ENCODE measurements around the gene FAM174C.

The FAM174C gene

DNA sequence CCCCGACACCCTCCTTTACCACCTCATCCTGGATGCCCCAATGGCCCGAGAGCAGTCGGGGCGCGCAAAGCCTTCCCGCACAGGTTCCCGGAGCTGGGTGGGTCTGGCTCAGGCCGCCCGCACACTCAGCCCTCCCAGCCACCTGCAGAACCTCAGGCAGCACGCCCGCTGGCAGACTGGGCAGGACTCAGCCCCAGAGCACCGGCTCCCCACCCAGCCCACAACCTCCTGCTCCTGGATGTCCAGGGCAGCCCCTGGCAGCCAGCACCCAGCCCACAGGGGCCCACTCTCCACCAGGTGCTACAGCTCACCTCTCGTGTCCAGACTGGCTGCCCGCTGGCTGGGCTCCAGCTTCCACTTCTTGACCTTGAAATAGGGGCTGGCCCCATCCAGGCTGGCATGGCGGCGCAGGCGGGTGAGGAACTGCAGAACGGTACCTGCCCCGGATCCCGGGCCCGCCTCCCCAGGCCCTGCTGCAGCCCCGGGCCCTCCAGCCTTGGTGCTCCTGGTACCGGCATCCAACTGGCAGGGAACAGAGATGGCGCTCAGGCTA is 42.1 kb upstream of the FAM174C start:
- Histone ChIP-seq H3K9me3 (ENCODE audit: control extremely low read depth in 1 of 5, control insufficient read depth in 4 of 5, insufficient read depth in 2 of 5, low read depth in 1 of 5, low read length in 4 of 5) (no peaks in the 10 kb centered on the region), H3K4me1 (ENCODE audit: control extremely low read depth in 1 of 4, control insufficient read depth in 4 of 4, insufficient read depth in 4 of 4, low read length in 3 of 4) (peaks cover 0 to 24% (median 16%) of the 10 kb centered on the region in 4 experiments), H3K27me3 (replicated peaks in 2 of 5; ENCODE audit: control insufficient read depth in 4 of 5, insufficient read depth in 5 of 5, low read length in 4 of 5) (peaks cover 0 to 26% (median 0%) of the 10 kb centered on the region in 5 experiments), H3K4me3 (ENCODE audit: control insufficient read depth in 1 of 7, extremely low read depth in 1 of 7, insufficient read depth in 4 of 7, low read depth in 2 of 7, low read length in 6 of 7) (no peak overlapping the region), H3K27ac (ENCODE audit: insufficient read depth in 1 of 2, low read depth in 1 of 2, low read length in 2 of 2, poor library complexity in 1 of 2, severe bottlenecking in 2 of 2) (no peak overlapping the region), H3K36me3 (ENCODE audit: control insufficient read depth in 4 of 4, insufficient read depth in 4 of 4, low read length in 3 of 4) (peaks cover 0 to 1% (median under 1%) of the 10 kb centered on the region in 4 experiments)
- POLR2A ChIA-PET = no interaction called here
- CTCF ChIA-PET = interaction anchor here (1.2 kb wide), 1 partner anchor 12 kb away, joined by 6 read pairs; no protein-coding TSS in a partner anchor
- 92% methylated on average over 16 of the region's 24 CpGs for WGBS (ENCODE audit: insufficient coverage)
- no peak for DNase-seq

DNA sequence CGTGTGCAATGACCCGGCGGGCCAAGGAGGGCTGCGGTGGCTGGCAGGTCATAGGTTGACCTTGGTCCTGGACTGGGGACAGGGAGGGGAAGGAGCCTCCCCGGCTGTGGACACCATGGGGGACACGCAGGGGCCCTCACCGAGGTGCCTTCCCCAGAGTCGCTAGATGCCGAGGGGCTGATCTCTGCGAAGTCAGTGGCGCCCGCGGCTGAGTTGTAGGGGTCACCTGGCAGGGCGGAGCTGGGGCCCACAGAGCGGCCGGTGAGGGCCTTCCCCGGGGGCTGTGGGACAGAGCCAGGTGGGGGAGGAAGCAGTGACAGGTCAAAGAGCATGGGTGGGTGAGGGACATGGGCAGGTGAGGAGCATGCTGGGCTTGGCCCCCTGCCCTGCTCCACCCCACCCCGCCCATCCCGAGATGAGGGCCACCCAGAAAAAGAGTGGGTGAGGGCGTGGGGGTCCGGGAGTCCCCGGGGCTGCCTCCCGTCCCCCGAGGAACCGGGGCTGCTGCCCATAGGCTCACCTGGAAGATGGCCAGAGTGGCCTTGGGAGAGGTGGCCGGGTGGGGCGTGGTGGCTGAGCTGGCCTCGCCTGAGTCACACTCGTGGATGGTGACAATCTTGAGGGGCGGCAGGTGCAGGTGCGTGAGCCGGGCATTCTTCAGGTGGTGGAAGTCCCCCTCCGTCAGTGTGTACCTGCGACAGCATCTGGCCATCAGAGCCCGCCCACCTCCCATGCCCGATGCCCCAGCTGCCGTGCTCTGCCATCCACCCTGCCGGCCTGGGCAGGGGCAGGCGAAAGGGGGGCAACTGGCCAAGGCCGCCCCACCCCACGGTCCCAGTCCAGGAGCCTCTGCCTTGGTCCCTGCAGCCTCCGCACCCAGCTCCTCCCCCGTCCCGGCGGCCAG is 41.0 kb upstream of the FAM174C start:
- WGBS (ENCODE audit: insufficient coverage) = 96% methylated on average over 38 of the region's 45 CpGs
- Histone ChIP-seq H3K4me1 (ENCODE audit: control extremely low read depth in 1 of 4, control insufficient read depth in 4 of 4, insufficient read depth in 4 of 4, low read length in 3 of 4) (peaks cover 0 to 30% (median 21%) of the 10 kb centered on the region in 4 experiments), H3K27me3 (replicated peaks in 2 of 5; ENCODE audit: control insufficient read depth in 4 of 5, insufficient read depth in 5 of 5, low read length in 4 of 5) (peaks cover 0 to 34% (median 2%) of the 10 kb centered on the region in 5 experiments), H3K4me3 (ENCODE audit: control insufficient read depth in 1 of 7, extremely low read depth in 1 of 7, insufficient read depth in 4 of 7, low read depth in 2 of 7, low read length in 6 of 7) (no peak overlapping the region), H3K27ac (ENCODE audit: insufficient read depth in 1 of 2, low read depth in 1 of 2, low read length in 2 of 2, poor library complexity in 1 of 2, severe bottlenecking in 2 of 2) (no peak overlapping the region), H3K36me3 (ENCODE audit: control insufficient read depth in 4 of 4, insufficient read depth in 4 of 4, low read length in 3 of 4) (no peaks in the 10 kb centered on the region), H3K9me3 (ENCODE audit: control extremely low read depth in 1 of 5, control insufficient read depth in 4 of 5, insufficient read depth in 2 of 5, low read depth in 1 of 5, low read length in 4 of 5) (no peaks in the 10 kb centered on the region)
- POLR2A ChIA-PET = no interaction called here
- no peak for DNase-seq
- CTCF ChIA-PET = interaction anchor here (1.2 kb wide), 1 partner anchor 8 kb away, joined by 4 read pairs; no protein-coding TSS in a partner anchor

DNA sequence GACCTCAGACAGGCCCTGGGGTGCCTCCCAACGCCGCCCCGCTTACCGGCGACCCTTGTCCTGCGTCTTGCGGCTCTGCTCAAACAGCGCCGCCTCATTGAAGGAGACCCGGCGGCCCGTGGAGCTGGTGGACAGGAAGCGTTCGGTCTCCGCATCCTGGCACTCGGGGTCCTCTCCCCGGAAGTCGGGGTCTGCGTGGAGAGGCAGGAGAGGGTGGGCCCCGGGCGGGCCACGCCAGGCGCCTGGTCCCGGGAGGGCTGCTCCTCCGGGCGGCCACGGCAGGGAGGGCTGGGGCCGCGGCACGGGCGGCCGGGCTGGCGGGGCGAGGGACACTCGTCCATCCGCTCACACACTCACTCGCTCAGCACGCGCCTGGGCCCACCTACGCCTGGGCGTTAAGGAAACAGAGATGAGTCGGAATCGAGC is 40.4 kb upstream of the FAM174C start:
- Histone ChIP-seq H3K36me3 (ENCODE audit: control insufficient read depth in 4 of 4, insufficient read depth in 4 of 4, low read length in 3 of 4) (no peaks in the 10 kb centered on the region), H3K4me1 (ENCODE audit: control extremely low read depth in 1 of 4, control insufficient read depth in 4 of 4, insufficient read depth in 4 of 4, low read length in 3 of 4) (peaks cover 0 to 35% (median 26%) of the 10 kb centered on the region in 4 experiments), H3K4me3 (ENCODE audit: control insufficient read depth in 1 of 7, extremely low read depth in 1 of 7, insufficient read depth in 4 of 7, low read depth in 2 of 7, low read length in 6 of 7) (no peak overlapping the region), H3K27me3 (replicated peaks in 2 of 5; ENCODE audit: control insufficient read depth in 4 of 5, insufficient read depth in 5 of 5, low read length in 4 of 5) (peaks cover 0 to 34% (median 2%) of the 10 kb centered on the region in 5 experiments), H3K9me3 (ENCODE audit: control extremely low read depth in 1 of 5, control insufficient read depth in 4 of 5, insufficient read depth in 2 of 5, low read depth in 1 of 5, low read length in 4 of 5) (no peaks in the 10 kb centered on the region), H3K27ac (ENCODE audit: insufficient read depth in 1 of 2, low read depth in 1 of 2, low read length in 2 of 2, poor library complexity in 1 of 2, severe bottlenecking in 2 of 2) (no peak overlapping the region)
- no peak for DNase-seq
- ChIA-PET CTCF (interaction anchor here (1.2 kb wide), 1 partner anchor 9 kb away, joined by 4 read pairs; no protein-coding TSS in a partner anchor), POLR2A (no interaction called here)
- WGBS (ENCODE audit: insufficient coverage) = 94% methylated on average over 43 of the region's 43 CpGs

DNA sequence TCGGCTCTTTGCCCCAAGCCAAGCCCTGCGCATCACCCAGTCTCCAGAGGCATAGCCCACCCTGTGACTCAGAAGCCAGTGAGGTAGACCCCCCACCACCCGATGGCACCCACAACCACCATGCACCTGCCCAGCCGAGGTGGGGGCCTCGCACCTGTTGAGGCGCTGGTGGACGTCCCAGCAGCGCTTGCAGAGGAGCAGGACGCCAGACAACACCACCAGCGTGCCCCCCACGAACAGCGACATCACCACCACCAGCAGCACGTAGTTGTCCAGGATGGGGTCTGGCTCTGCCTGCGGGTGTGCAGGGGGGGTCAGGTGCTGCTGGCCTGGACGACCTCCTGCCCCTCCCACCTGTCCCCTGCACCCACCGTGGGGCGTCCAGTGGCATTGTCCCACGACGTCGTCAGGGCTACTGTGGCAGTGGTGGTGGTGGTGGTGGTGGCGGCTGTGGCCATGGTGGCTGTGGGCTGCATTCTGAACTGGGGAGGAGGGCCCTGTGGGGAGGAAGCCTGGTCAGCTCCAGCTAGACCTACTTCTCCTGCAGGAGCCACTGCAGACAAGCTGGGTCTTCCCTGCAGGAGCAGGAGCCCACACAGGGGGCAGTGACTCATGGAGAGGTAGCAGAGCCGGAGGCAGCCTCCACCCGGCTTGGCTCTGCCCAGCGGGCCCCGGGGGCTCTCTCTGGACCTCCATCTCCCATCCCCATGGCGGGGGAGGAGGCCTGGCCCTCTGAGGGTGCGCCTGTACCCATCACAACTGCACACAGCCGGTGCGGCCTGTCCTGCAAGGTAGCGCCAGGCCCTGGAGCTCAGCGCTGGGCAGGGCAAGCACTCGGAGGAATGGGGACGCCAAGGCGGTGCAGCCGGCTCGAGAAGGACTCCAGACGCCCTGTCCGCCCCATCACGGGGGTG is 39.4 kb upstream of the FAM174C start:
- peaks cover 0 to 42% (median 34%) of the 10 kb centered on the region in 4 experiments for H3K4me1 ChIP-seq (ENCODE audit: control extremely low read depth in 1 of 4, control insufficient read depth in 4 of 4, insufficient read depth in 4 of 4, low read length in 3 of 4)
- no peak overlapping the region for H3K27ac ChIP-seq (ENCODE audit: insufficient read depth in 1 of 2, low read depth in 1 of 2, low read length in 2 of 2, poor library complexity in 1 of 2, severe bottlenecking in 2 of 2)
- ChIA-PET POLR2A (no interaction called here), CTCF (interaction anchor here (0.5 kb wide), 1 partner anchor 18 kb away, joined by 3 read pairs; no protein-coding TSS in a partner anchor)
- DNase-seq = no peak
- peaks cover 0 to 34% (median 2%) of the 10 kb centered on the region in 5 experiments for H3K27me3 ChIP-seq (replicated peaks in 2 of 5; ENCODE audit: control insufficient read depth in 4 of 5, insufficient read depth in 5 of 5, low read length in 4 of 5)
- no peaks in the 10 kb centered on the region for H3K9me3 ChIP-seq (ENCODE audit: control extremely low read depth in 1 of 5, control insufficient read depth in 4 of 5, insufficient read depth in 2 of 5, low read depth in 1 of 5, low read length in 4 of 5)
- 89% methylated on average over 28 of the region's 39 CpGs for WGBS (ENCODE audit: insufficient coverage)
- no peak overlapping the region for H3K4me3 ChIP-seq (ENCODE audit: control insufficient read depth in 1 of 7, extremely low read depth in 1 of 7, insufficient read depth in 4 of 7, low read depth in 2 of 7, low read length in 6 of 7)
- H3K36me3 ChIP-seq (ENCODE audit: control insufficient read depth in 4 of 4, insufficient read depth in 4 of 4, low read length in 3 of 4) = no peaks in the 10 kb centered on the region

DNA sequence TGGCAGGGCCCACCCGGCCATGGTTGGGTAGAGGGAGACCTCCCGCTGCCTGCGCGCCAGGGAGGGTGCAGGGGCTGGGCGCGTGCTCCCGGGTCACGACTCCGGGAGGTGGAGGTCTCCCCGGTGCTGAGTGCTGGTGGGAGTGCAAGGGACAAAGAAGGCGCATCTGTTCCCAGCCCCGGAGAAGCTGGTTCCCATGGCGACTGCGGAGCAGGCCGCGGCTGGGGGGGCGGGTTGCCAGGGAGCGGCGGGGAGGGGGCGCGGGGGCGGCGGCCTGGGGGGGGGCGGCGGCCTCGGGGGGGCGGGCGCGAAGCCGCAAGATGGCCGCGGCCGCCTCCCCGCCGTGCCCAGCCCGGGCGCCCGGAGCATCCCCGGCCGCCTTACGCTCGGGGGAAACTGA is 38.8 kb upstream of the FAM174C start:
- no peak for DNase-seq
- 38% methylated on average over 11 of the region's 42 CpGs for WGBS (ENCODE audit: insufficient coverage)
- ChIA-PET CTCF (no interaction called here), POLR2A (no interaction called here)
- Histone ChIP-seq H3K27ac (ENCODE audit: insufficient read depth in 1 of 2, low read depth in 1 of 2, low read length in 2 of 2, poor library complexity in 1 of 2, severe bottlenecking in 2 of 2) (no peak overlapping the region), H3K4me1 (ENCODE audit: control extremely low read depth in 1 of 4, control insufficient read depth in 4 of 4, insufficient read depth in 4 of 4, low read length in 3 of 4) (peaks cover 0 to 48% (median 40%) of the 10 kb centered on the region in 4 experiments), H3K27me3 (replicated peaks in 2 of 5; ENCODE audit: control insufficient read depth in 4 of 5, insufficient read depth in 5 of 5, low read length in 4 of 5) (peaks cover 0 to 34% (median 2%) of the 10 kb centered on the region in 5 experiments), H3K9me3 (ENCODE audit: control extremely low read depth in 1 of 5, control insufficient read depth in 4 of 5, insufficient read depth in 2 of 5, low read depth in 1 of 5, low read length in 4 of 5) (no peaks in the 10 kb centered on the region), H3K36me3 (ENCODE audit: control insufficient read depth in 4 of 4, insufficient read depth in 4 of 4, low read length in 3 of 4) (no peaks in the 10 kb centered on the region), H3K4me3 (ENCODE audit: control insufficient read depth in 1 of 7, extremely low read depth in 1 of 7, insufficient read depth in 4 of 7, low read depth in 2 of 7, low read length in 6 of 7) (peak overlapping the region in 4 of 7 experiments; percentile 50 to 70 (median 62))

DNA sequence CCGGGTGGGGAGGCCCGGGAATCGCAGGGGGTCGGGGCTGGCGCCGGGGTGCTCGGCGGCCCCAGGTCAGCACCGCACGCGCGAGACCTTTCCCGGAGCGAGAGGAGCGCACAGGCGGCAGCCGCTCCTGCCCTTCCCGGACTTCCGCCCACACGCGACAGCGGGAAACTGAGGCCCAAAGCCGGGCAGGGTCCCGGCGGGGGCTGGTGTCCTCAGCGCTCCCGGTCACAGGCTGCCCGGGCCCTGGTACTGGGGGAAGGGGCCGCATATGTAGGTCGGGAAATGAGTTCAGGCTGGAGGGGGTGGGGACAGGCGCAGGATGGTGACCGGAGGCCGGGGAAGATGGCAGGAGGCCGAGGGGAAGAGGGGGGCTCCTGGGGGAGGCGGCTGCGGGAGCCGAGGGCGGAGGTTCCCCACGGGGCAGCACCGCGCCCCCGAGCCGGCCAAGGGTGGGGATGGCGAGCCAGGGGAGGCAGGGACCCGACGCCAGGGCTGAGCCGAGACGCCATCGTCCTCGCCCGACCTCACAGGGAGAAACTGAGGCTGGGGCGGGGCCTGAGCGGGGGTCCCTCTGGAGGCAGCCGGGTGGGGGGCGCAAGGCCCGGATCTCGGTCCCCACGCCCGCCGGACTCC is 38.2 kb upstream of the FAM174C start:
- WGBS (ENCODE audit: insufficient coverage) = under 1% methylated on average over 55 of the region's 60 CpGs
- Histone ChIP-seq H3K4me1 (ENCODE audit: control extremely low read depth in 1 of 4, control insufficient read depth in 4 of 4, insufficient read depth in 4 of 4, low read length in 3 of 4) (peaks cover 0 to 47% (median 43%) of the 10 kb centered on the region in 4 experiments), H3K9me3 (ENCODE audit: control extremely low read depth in 1 of 5, control insufficient read depth in 4 of 5, insufficient read depth in 2 of 5, low read depth in 1 of 5, low read length in 4 of 5) (no peaks in the 10 kb centered on the region), H3K4me3 (ENCODE audit: control insufficient read depth in 1 of 7, extremely low read depth in 1 of 7, insufficient read depth in 4 of 7, low read depth in 2 of 7, low read length in 6 of 7) (peak overlapping the region; percentile 4 to 70 (median 61)), H3K36me3 (ENCODE audit: control insufficient read depth in 4 of 4, insufficient read depth in 4 of 4, low read length in 3 of 4) (no peaks in the 10 kb centered on the region), H3K27ac (ENCODE audit: insufficient read depth in 1 of 2, low read depth in 1 of 2, low read length in 2 of 2, poor library complexity in 1 of 2, severe bottlenecking in 2 of 2) (no peak overlapping the region), H3K27me3 (replicated peaks in 2 of 5; ENCODE audit: control insufficient read depth in 4 of 5, insufficient read depth in 5 of 5, low read length in 4 of 5) (peaks cover 0 to 34% (median 2%) of the 10 kb centered on the region in 5 experiments)
- CTCF ChIA-PET = no interaction called here
- POLR2A ChIA-PET = no interaction called here
- no peak for DNase-seq
